GM12878 (cell line): Measurements from ENCODE around the gene ADGRV1. TPM values are rescaled to one million over a fixed set of nuclear protein-coding genes. Genes with fewer than 3 reads are reported as not detected.

ENCODE experiments used
- ATAC-seq: fragments of 200-7000 bp; cut with Tn5 transposase; 3 replicates; pipeline ENCODE4 v1.9.1; 2020; ENCODE audit warnings: mild to moderate bottlenecking, moderate library complexity
- BruUV-seq: library from RNA; stranded (reverse); fragments of 400-500 nt; replicated peaks from 2 replicates; lab custom pipeline; 2021; lab: Mats Ljungman, UMichigan
- CTCF ChIA-PET: fragments of 300-600 bp; sonication (Branson Sonifier 250); formaldehyde crosslinking; extraction: SDS; loops from one replicate; lab custom pipeline; 2021; ENCODE audit warnings: inconsistent platforms; lab: Yijun Ruan, JAX
- POLR2A ChIA-PET: fragments of 350-600 bp; formaldehyde crosslinking; extraction: SDS; loops from one replicate; lab custom pipeline; 2021; ENCODE audit warnings: inconsistent platforms; lab: Charles Lee
- RAD21 ChIA-PET: fragments of 300-600 bp; sonication (Branson Sonifier 250); formaldehyde crosslinking; loops from one replicate; lab custom pipeline; 2023; ENCODE audit warnings: antibody characterized with exemption; ENCODE audit not compliant: unreplicated experiment; lab: Charles Lee
- SMC1A ChIA-PET: fragments of 300-600 bp; sonication (Branson Sonifier 250); formaldehyde crosslinking; loops from one replicate; lab custom pipeline; 2023; ENCODE audit not compliant: unreplicated experiment, uncharacterized antibody; lab: Charles Lee
- DNase-seq: peaks from one replicate; pipeline ENCODE4 v3.0.0-alpha.2; 2011; ENCODE audit warnings: low read depth, low spot score
- FAIRE-seq: peaks from 3 replicates; lab custom pipeline; 2011; peaks lifted over from hg19 to GRCh38; lab: Jason Lieb, UNC
- H2AFZ ChIP-seq: 2 replicates; pipeline ENCODE4 v1.6.0; 2011; ENCODE audit warnings: low read depth, low read length, control low read depth; ENCODE audit not compliant: control insufficient read depth
- H3K27ac ChIP-seq: 2 replicates; pipeline ENCODE4 v1.5.1; 2011; ENCODE audit warnings: control low read depth; ENCODE audit not compliant: control insufficient read depth, insufficient read depth
- H3K27me3 ChIP-seq, 2 experiments: replicated peaks in 1 of 2; 2 replicates each; pipeline versions ENCODE4 v1.6.0 to v1.6.1; 2011; ENCODE audit warnings: low read length in 1 of 2; ENCODE audit not compliant: control insufficient read depth in 2 of 2, insufficient read depth in 2 of 2
- H3K36me3 ChIP-seq, 2 experiments: 2 replicates each; pipeline ENCODE4 v1.5.1; 2011; ENCODE audit warnings: low read length in 1 of 2; ENCODE audit not compliant: control insufficient read depth in 2 of 2, insufficient read depth in 2 of 2
- H3K4me1 ChIP-seq: 2 replicates; pipeline ENCODE4 v1.6.1; 2011; ENCODE audit warnings: mild to moderate bottlenecking, low read length, moderate library complexity, mixed read lengths; ENCODE audit not compliant: control insufficient read depth, insufficient read depth
- H3K4me2 ChIP-seq: 2 replicates; pipeline ENCODE4 v1.6.0; 2011; ENCODE audit warnings: control low read depth; ENCODE audit not compliant: control insufficient read depth, insufficient read depth
- H3K4me3 ChIP-seq: fragments of 200-600 bp; sonication (generic); 2 replicates; pipeline ENCODE4 v1.5.1; 2016
- H3K79me2 ChIP-seq: 2 replicates; pipeline ENCODE4 v1.6.0; 2011; ENCODE audit warnings: low read length; ENCODE audit not compliant: control insufficient read depth, insufficient read depth
- H3K9ac ChIP-seq: 2 replicates; pipeline ENCODE4 v1.8.0; 2011; ENCODE audit warnings: low read length, control low read depth, mixed read lengths; ENCODE audit not compliant: control insufficient read depth, insufficient read depth
- H3K9me3 ChIP-seq: replicated peaks from 3 replicates; pipeline ENCODE4 v1.5.1; 2011; ENCODE audit warnings: mild to moderate bottlenecking, low read length; ENCODE audit not compliant: control insufficient read depth, insufficient read depth
- H4K20me1 ChIP-seq: 2 replicates; pipeline ENCODE4 v1.6.0; 2011; ENCODE audit not compliant: control insufficient read depth, insufficient read depth
- EP300 ChIP-seq, 2 experiments: fragments of 150-350 bp in 1 of 2; IDR thresholded peaks; 2 replicates each; pipeline ENCODE4 v1.6.1; 2011 to 2012; ENCODE audit warnings: low read depth in 2 of 2, low read length in 2 of 2, borderline replicate concordance in 1 of 2, improper control_type of control experiment in 1 of 2, inconsistent platforms in 1 of 2; ENCODE audit not compliant: control insufficient read depth in 1 of 2
- KLF5 ChIP-seq: fragments of 450-650 bp; IDR thresholded peaks from 2 replicates; pipeline ENCODE4 v1.6.1; 2014; ENCODE audit warnings: mild to moderate bottlenecking; ENCODE audit not compliant: partially characterized antibody
- NFYA ChIP-seq: IDR thresholded peaks from 2 replicates; pipeline ENCODE4 v1.6.1; 2011; ENCODE audit warnings: low read depth, mild to moderate bottlenecking, low read length, improper control_type of control experiment, borderline replicate concordance
- TCF12 ChIP-seq: IDR thresholded peaks from 2 replicates; pipeline ENCODE4 v1.6.1; 2011; ENCODE audit warnings: low read depth, mild to moderate bottlenecking, low read length
- TCF7 ChIP-seq: IDR thresholded peaks from 2 replicates; pipeline ENCODE4 v1.6.1; 2014; ENCODE audit warnings: antibody characterized with exemption, borderline replicate concordance
- WGBS: methylation state at CpG from one replicate; pipeline ENCODE4 v1.1.6; 2016; ENCODE audit warnings: low lambda C conversion rate; ENCODE audit not compliant: insufficient replicate concordance, insufficient coverage; ENCODE audit errors: missing lambda C conversion rate; 5-methylcytosine and 5-hydroxymethylcytosine counted together
- in situ Hi-C: fragments of 300-500 bp; cut with MboI; formaldehyde crosslinking; loops from 9 replicates; pipeline ENCODE4 v1.14.3; 2018; ENCODE audit warnings: mixed read lengths
- intact Hi-C: fragments of 100-400 bp; cut with micrococcal nuclease; formaldehyde crosslinking; loops from one replicate; pipeline ENCODE4 v1.14.2; 2022; ENCODE audit not compliant: unreplicated experiment
- polyA plus RNA-seq, 11 experiments: library from polyadenylated mRNA; depleted of rRNA in 4 of 11; unstranded in 6 of 11; stranded (reverse) in 5 of 11; fragments of >200 nt; fragmentation: Nextera tagmentation in 4 of 11; fragmentation: Illumina TruSeq in 1 of 11; extraction: Ambion mirVana in 4 of 11; extraction: Trizol in 1 of 11; gene quantifications; 1 replicate in 1 of 11; 2 replicates in 10 of 11; pipeline versions ENCODE4 v1.2.1 to v1.2.3, GENCODE V29; 2011 to 2016; ENCODE audit warnings: inconsistent platforms in 2 of 11, missing spikeins in 2 of 11, low read depth in 1 of 11
- total RNA-seq, 4 experiments: library from RNA; depleted of rRNA in 3 of 4; stranded (reverse); fragments of >200 nt in 3 of 4; fragmentation: Illumina TruSeq in 1 of 4; extraction: Trizol in 1 of 4; gene quantifications; 2 replicates each; pipeline versions ENCODE4 v1.2.1 to v1.2.3, GENCODE V29; 2013 to 2021
- TF ChIP-seq, protein P1 (sequence below): IDR thresholded peaks from 2 replicates; pipeline ENCODE4 v1.6.1; 2011; ENCODE audit warnings: borderline replicate concordance, low read depth, mild to moderate bottlenecking, moderate library complexity, mixed read lengths, low read length; ENCODE audit not compliant: insufficient read depth; ENCODE audit errors: extremely low read length
- TF ChIP-seq, protein P2 (sequence below): fragments of 450-650 bp; IDR thresholded peaks from 2 replicates; pipeline ENCODE4 v1.6.1; 2017; ENCODE audit warnings: mild to moderate bottlenecking, moderate library complexity
- TF ChIP-seq, protein P3 (sequence below): fragments of 450-650 bp; formaldehyde crosslinking; IDR thresholded peaks from 2 replicates; pipeline ENCODE4 v1.4.0; 2022; ENCODE audit warnings: mild to moderate bottlenecking, moderate library complexity
- TF ChIP-seq, protein P4 (sequence below): IDR thresholded peaks from 2 replicates; pipeline ENCODE4 v1.6.1; 2011; ENCODE audit warnings: low read depth, mild to moderate bottlenecking, low read length, moderate library complexity, borderline replicate concordance; ENCODE audit errors: extremely low read depth

Gene ADGRV1
- total and polyA plus RNA-seq, 10 of the 15 experiments (the other 5 are each of a cell fraction or from before 2014, with no cell fraction given), result 0.04 to 8.1 (median 0.16) TPM; not detected in 1

DNA sequence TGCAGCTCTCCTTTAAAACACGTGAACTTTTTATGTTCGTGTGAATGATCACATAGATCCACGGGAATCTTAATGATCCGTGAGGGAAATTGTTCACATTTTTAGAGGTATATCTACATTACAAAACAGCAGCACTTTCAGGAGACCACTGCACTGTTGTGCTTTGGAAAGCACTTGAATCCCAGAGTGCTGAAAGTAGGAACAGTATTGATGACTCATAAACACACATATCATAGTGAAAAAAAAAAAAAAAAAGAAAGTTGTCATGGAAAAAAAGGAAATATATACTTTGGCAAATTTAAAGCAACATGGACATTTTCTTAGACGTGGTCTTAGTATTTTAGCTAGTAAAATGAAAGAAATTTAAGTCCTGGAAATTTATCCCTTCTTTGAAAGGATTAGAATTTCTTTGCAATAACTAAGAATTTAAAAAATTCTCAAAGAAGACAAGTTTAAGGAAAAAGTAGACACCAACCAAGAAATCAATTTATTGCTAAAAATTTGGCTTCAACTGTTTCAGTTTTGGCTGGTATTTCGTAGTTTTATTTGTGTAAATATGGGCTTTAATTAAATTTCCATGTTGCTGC, 55.4 kb downstream of the ADGRV1 start (continued):
- TF ChIP-seq EP300 (IDR thresholded peaks at IDR 0.05; ENCODE audit: borderline replicate concordance in 1 of 2, control insufficient read depth in 1 of 2, low read depth in 2 of 2, low read length in 2 of 2) (no peak), TCF12 (no peak), NFYA (no peak)
- TF ChIP-seq, protein P1, sequence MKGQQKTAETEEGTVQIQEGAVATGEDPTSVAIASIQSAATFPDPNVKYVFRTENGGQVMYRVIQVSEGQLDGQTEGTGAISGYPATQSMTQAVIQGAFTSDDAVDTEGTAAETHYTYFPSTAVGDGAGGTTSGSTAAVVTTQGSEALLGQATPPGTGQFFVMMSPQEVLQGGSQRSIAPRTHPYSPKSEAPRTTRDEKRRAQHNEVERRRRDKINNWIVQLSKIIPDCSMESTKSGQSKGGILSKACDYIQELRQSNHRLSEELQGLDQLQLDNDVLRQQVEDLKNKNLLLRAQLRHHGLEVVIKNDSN, result no peak
- TF ChIP-seq, protein P2, sequence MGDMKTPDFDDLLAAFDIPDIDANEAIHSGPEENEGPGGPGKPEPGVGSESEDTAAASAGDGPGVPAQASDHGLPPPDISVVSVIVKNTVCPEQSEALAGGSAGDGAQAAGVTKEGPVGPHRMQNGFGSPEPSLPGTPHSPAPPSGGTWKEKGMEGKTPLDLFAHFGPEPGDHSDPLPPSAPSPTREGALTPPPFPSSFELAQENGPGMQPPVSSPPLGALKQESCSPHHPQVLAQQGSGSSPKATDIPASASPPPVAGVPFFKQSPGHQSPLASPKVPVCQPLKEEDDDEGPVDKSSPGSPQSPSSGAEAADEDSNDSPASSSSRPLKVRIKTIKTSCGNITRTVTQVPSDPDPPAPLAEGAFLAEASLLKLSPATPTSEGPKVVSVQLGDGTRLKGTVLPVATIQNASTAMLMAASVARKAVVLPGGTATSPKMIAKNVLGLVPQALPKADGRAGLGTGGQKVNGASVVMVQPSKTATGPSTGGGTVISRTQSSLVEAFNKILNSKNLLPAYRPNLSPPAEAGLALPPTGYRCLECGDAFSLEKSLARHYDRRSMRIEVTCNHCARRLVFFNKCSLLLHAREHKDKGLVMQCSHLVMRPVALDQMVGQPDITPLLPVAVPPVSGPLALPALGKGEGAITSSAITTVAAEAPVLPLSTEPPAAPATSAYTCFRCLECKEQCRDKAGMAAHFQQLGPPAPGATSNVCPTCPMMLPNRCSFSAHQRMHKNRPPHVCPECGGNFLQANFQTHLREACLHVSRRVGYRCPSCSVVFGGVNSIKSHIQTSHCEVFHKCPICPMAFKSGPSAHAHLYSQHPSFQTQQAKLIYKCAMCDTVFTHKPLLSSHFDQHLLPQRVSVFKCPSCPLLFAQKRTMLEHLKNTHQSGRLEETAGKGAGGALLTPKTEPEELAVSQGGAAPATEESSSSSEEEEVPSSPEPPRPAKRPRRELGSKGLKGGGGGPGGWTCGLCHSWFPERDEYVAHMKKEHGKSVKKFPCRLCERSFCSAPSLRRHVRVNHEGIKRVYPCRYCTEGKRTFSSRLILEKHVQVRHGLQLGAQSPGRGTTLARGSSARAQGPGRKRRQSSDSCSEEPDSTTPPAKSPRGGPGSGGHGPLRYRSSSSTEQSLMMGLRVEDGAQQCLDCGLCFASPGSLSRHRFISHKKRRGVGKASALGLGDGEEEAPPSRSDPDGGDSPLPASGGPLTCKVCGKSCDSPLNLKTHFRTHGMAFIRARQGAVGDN, result no peak

DNA sequence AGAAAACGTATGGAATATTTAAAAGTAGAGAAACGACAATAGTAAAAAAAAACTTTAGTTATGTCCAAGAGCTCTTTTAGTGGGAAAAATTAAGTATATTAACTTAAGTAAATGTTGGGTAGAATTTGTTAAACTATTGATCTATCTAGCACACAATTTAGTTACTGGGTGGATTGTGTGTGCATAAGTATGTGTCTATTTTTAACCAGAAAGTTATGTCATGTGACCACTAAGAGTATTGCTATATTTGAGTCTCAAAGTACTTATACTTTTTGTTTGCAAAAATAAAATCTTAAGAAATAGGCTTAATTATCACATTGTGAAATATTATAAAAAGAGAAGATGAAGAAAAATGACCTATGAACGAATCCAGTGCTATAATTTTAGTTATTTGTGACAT, 56.8 kb downstream of the ADGRV1 start:
- H4K20me1 ChIP-seq, result no peaks in the 10 kb centered on the region
- no peak overlapping the region for H2AFZ ChIP-seq
- in situ Hi-C loops, result no loop called here
- no peak for TF ChIP-seq TCF7
- TF ChIP-seq KLF5, result no peak
- TF ChIP-seq, protein P3, sequence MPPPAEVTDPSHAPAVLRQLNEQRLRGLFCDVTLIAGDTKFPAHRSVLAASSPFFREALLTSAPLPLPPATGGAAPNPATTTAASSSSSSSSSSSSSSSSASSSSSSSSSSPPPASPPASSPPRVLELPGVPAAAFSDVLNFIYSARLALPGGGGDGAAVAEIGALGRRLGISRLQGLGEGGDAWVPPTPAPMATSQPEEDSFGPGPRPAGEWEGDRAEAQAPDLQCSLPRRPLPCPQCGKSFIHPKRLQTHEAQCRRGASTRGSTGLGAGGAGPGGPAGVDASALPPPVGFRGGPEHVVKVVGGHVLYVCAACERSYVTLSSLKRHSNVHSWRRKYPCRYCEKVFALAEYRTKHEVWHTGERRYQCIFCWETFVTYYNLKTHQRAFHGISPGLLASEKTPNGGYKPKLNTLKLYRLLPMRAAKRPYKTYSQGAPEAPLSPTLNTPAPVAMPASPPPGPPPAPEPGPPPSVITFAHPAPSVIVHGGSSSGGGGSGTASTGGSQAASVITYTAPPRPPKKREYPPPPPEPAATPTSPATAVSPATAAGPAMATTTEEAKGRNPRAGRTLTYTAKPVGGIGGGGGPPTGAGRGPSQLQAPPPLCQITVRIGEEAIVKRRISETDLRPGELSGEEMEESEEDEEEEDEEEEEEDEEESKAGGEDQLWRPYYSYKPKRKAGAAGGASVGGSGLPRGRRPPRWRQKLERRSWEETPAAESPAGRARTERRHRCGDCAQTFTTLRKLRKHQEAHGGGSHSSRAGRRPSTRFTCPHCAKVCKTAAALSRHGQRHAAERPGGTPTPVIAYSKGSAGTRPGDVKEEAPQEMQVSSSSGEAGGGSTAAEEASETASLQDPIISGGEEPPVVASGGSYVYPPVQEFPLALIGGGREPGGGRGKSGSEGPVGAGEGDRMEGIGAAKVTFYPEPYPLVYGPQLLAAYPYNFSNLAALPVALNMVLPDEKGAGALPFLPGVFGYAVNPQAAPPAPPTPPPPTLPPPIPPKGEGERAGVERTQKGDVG, result no peak
- TF ChIP-seq, protein P4, sequence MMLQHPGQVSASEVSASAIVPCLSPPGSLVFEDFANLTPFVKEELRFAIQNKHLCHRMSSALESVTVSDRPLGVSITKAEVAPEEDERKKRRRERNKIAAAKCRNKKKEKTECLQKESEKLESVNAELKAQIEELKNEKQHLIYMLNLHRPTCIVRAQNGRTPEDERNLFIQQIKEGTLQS, result no peak

More for the DNA sequence above, 56.8 kb downstream of the ADGRV1 start:
- DNase-seq (no peak), FAIRE-seq (no peak), ATAC-seq (no peak)
- 36% methylated on average over 3 of the region's 3 CpGs for WGBS
- Histone ChIP-seq H3K27me3 (no peaks in the 10 kb centered on the region), H3K4me1 (peaks cover 16% of the 10 kb centered on the region), H3K27ac (no peak overlapping the region), H3K9me3 (no peaks in the 10 kb centered on the region), H3K9ac (no peak overlapping the region), H3K4me2 (no peak overlapping the region), H3K4me3 (no peak overlapping the region), H3K79me2 (no peaks in the 10 kb centered on the region), H3K36me3 (no peaks in the 10 kb centered on the region)
- RAD21 ChIA-PET, result interaction anchor here (1.5 kb wide), 1 partner anchor 10 kb away, joined by 10 read pairs; no protein-coding TSS in a partner anchor
- CTCF ChIA-PET, result interaction anchor here (0.9 to 1.7 kb wide), 2 partner anchors 11 to 13 kb away, joined by 3 to 6 read pairs; no protein-coding TSS in a partner anchor
- POLR2A ChIA-PET, result no interaction called here
- intact Hi-C loops, result no loop called here
- SMC1A ChIA-PET, result interaction anchor here (1.1 to 5.5 kb wide), 7 partner anchors 9 to 36 kb away, joined by 3 to 31 read pairs (median 6); no protein-coding TSS in a partner anchor
- BruUV-seq, result no TSS peak
